HG03565 (cell line): ENCODE results near the gene CCNQ.

Experiments
- ATAC-seq: cut with Tn5 transposase; IDR thresholded peaks from one replicate; pipeline ENCODE4 v1.9.1; 2021; ENCODE audit warnings: mild to moderate bottlenecking, moderate library complexity; ENCODE audit not compliant: unreplicated experiment

CCNQ gene

GRCh38 chrX:153578200-153578835 is 20.6 kb downstream of the CCNQ start:
- no peak for ATAC-seq

GRCh38 chrX:153576961-153577360 is 22.0 kb downstream of the CCNQ start:
- ATAC-seq: no peak

DNA sequence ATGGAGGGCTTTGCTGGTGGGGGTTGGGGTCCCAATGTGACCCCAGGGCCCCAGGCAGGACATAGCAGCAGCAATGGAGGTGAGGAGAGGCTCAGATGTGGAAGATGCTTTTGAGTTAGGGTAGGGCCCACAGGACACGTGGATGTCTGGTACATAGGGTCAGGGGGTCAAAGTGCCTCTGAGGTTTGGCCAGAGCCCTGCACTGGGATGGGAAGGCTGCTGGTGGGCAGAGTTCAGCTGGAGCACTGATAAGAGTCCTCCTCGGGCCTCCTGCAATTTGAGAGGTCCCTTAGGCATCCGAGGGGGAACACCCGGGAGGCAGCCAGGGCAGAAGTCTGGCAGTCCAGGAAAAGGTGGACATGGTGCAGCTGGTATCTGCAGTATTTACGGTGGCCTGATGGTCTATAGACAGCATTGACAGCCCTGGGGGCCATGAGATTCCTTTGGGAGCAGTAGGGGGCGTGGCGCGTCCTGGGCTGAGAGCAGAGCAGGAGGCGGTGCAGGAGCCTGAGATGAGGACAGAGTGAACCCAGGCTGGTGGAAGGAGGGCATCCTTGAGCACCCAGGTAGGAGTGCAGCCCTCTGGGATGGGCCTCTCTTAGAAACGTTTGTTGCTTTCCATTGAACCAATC is 22.6 kb downstream of the CCNQ start:
- ATAC-seq: no peak

- no peak for ATAC-seq
Measured at GRCh38 chrX:153573984-153574383, 25.0 kb downstream of the CCNQ start.

DNA sequence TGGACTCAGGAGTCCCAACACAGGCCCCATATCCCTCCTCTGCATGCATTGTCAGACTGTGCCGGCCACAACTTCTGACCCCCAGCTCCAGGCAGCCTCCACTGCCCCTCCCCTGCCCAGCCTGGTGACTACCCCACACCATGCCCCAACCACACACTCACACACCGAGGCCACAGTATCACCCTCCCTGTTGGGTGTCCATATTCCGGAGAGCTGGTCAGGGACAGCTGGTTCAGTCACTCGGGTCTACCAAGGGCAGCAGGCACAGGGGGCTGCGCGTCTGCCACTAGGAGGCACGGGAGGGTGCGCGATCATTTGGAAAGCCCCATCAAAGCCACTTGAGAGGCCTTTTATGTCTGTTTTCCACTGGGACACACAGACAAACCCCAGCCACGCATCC is 26.3 kb downstream of the CCNQ start:
- ATAC-seq: no peak

DNA sequence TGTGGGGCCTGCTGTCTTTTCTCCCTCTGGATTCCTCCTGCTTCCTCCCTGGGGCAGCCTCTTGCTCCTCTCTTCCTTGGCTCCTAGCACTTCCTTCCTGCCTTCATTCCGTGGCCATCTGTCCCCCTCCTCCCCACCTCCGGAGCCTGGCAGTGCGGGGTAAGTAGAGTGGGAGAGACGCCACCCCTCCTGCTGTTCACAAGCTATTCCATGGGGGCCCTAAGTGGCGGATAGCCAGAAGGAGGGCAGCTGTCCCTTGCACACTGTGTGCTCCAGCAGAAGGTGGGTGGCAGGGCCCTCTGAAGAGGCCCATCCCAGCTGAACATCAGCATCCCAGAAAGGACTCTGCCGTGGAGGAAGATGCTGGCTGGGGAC is 27.4 kb downstream of the CCNQ start:
- ATAC-seq: no peak

- no peak for ATAC-seq
Measured at GRCh38 chrX:153569475-153569874, 29.5 kb downstream of the CCNQ start.

DNA sequence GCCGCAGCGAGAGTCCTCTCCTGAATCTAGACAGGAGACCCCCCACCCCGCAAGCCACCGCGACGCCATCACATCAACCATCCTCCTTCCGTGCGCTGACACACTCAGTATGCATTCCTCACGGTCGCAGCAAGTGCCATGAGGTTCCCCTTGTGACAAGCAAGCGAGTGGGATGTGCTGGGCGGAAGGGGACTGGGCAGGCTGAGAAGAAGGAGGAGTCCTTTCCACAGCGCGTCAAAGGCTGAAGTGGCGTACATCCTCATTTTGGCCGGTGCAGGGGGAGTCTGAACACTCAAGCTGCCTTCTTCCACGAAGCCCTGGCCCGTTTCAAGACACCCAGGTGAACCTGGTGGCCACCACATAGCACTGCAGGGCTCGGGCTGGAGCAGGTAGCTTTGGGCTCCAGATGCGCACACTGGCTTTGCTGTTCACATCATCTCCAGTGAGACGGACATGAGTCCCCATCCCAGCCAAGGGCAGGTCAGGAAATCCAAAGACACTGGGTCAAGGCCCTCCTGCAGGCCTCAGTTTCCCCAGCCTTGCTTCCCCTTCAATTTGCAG is 30.4 kb downstream of the CCNQ start:
- ATAC-seq: no peak

- ATAC-seq: no peak
Measured at GRCh38 chrX:153565996-153566580, 32.9 kb downstream of the CCNQ start.

- no peak for ATAC-seq
Measured at GRCh38 chrX:153564047-153564606, 34.8 kb downstream of the CCNQ start.

GRCh38 chrX:153562546-153562945 is 36.4 kb downstream of the CCNQ start:
- no peak for ATAC-seq

DNA sequence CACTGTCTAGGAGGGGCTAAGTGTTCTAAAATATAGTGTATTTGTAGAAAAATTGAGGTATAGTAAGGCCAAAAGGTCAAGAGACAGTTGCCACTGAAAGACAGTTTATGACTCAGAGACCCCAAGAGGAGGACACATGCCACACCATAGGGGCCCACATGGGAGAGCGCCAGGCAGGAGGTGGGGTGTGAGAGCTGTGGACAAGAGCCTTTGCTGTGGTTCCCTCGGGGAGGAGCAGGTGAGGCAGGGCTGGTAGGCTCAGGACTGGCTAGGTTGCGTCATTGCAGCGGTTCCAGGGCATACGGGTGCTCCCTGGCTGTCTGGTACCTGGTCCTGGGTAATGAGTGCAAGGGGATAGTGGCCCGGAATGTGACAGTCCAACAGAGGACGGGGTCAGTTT is 37.6 kb downstream of the CCNQ start:
- no peak for ATAC-seq

DNA sequence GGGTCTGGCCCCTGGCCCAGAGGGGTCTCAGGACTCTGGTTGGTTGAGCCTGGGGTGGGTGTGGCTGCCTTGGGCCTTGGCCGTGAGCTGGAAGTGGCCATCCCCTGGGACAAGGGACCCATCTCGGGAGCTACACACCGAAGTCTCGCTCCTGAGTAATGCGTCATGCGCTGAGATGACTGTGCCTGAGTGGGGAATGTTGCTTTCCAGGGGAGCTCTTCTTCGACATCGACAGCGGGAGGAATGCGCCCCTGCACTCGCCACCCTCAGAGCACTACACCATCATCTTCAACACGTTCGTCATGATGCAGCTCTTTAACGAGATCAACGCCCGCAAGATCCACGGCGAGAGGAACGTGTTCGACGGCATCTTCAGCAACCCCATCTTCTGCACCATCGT is 38.5 kb downstream of the CCNQ start:
- ATAC-seq: no peak

- no peak for ATAC-seq
Measured at GRCh38 chrX:153560000-153560399, 38.9 kb downstream of the CCNQ start.

DNA sequence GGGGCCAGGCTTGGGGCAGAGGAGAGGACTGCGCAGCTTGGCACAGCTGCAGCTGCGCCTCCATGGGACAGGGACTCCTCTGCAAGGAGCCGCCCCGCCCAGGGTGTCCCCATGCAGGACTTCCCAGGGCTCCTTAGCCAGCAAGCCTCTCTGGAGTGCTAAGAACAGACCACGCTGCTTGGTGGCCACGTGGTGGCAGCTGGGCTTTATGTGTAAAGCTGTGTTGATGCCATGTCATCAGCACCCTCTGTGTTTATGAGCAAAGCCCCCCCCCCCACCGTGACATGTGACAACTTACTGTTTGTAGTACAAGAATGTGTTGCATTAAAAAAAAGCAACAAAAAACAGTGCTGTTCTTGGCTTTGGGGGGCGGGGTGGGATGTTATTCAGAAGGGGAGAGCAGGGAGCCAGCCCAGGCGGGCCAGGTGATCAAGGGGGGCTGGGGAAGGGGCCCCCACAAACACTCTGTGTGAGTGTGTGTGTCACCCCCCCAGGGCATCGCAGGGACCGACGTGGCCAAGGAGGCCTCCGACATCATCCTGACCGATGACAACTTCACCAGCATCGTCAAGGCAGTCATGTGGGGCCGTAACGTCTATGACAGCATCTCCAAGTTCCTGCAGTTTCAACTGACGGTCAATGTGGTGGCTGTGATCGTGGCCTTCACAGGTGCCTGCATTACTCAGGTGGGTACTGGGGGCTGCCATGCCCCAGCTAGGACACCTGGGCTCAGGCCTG is 41.2 kb downstream of the CCNQ start:
- ATAC-seq: no peak

GRCh38 chrX:153556767-153557166 is 42.2 kb downstream of the CCNQ start:
- ATAC-seq: no peak

- no peak for ATAC-seq
Measured at GRCh38 chrX:153554519-153555167, 44.3 kb downstream of the CCNQ start.

GRCh38 chrX:153551135-153551534 is 47.8 kb downstream of the CCNQ start:
- ATAC-seq: no peak

DNA sequence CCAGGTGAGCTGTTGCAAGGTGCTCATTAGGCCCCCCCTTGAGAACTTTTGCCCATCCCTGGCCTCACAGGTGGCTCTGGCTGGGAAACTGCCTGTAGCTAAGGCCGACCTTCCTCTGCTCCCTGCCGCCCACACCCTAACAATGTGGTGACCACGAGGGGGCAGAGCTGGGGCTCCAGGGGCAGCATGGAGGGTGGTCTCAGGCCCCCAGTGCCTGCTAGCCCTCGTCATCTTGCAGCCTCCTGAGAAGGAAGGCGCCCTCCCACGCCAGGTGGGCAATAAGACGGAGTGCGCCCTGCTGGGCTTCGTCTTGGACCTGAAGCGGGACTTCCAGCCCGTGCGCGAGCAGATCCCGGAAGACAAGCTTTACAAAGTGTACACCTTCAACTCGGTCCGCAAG is 49.1 kb downstream of the CCNQ start:
- no peak for ATAC-seq

GRCh38 chrX:153549231-153549630 is 49.7 kb downstream of the CCNQ start:
- ATAC-seq: no peak

GRCh38 chrX:153547195-153547594 is 51.7 kb downstream of the CCNQ start:
- no peak for ATAC-seq
